ENCODE data around the gene LDAH. TPM values are rescaled to one million over a fixed set of nuclear protein-coding genes. Genes with fewer than 3 reads are reported as not detected.

The LDAH gene
- total RNA-seq, 1 donor from 2014 or later: 18.3 TPM

- ATAC-seq (no peak), DNase-seq (no peak)
- H3K27ac ChIP-seq: no peak overlapping the region
- TF ChIP-seq, protein P1, sequence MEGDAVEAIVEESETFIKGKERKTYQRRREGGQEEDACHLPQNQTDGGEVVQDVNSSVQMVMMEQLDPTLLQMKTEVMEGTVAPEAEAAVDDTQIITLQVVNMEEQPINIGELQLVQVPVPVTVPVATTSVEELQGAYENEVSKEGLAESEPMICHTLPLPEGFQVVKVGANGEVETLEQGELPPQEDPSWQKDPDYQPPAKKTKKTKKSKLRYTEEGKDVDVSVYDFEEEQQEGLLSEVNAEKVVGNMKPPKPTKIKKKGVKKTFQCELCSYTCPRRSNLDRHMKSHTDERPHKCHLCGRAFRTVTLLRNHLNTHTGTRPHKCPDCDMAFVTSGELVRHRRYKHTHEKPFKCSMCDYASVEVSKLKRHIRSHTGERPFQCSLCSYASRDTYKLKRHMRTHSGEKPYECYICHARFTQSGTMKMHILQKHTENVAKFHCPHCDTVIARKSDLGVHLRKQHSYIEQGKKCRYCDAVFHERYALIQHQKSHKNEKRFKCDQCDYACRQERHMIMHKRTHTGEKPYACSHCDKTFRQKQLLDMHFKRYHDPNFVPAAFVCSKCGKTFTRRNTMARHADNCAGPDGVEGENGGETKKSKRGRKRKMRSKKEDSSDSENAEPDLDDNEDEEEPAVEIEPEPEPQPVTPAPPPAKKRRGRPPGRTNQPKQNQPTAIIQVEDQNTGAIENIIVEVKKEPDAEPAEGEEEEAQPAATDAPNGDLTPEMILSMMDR (IDR thresholded peaks at IDR 0.05): no peak
- no peak overlapping the region for H3K4me3 ChIP-seq
- intact Hi-C loops (cut with DNase I): no loop called here
- H3K27me3 ChIP-seq (ENCODE audit: low read depth): peaks cover 97% of the 10 kb centered on the region
- H3K4me1 ChIP-seq: peaks cover 25% of the 10 kb centered on the region
- H3K36me3 ChIP-seq: no peaks in the 10 kb centered on the region
- no peaks in the 10 kb centered on the region for H3K9me3 ChIP-seq
Measured at GRCh38 chr2:20668871-20669475, 153.9 kb downstream of the LDAH start.

- Histone ChIP-seq H3K27ac (no peak overlapping the region), H3K4me1 (peaks cover 25% of the 10 kb centered on the region), H3K27me3 (ENCODE audit: low read depth) (peaks cover 97% of the 10 kb centered on the region), H3K36me3 (no peaks in the 10 kb centered on the region), H3K9me3 (no peaks in the 10 kb centered on the region), H3K4me3 (no peak overlapping the region)
- no peak for DNase-seq
- TF ChIP-seq, protein P1 (IDR thresholded peaks at IDR 0.05): no peak
- no peak for ATAC-seq
- intact Hi-C loops (cut with DNase I): no loop called here
Measured at GRCh38 chr2:20668451-20668850, 154.4 kb downstream of the LDAH start.

DNA sequence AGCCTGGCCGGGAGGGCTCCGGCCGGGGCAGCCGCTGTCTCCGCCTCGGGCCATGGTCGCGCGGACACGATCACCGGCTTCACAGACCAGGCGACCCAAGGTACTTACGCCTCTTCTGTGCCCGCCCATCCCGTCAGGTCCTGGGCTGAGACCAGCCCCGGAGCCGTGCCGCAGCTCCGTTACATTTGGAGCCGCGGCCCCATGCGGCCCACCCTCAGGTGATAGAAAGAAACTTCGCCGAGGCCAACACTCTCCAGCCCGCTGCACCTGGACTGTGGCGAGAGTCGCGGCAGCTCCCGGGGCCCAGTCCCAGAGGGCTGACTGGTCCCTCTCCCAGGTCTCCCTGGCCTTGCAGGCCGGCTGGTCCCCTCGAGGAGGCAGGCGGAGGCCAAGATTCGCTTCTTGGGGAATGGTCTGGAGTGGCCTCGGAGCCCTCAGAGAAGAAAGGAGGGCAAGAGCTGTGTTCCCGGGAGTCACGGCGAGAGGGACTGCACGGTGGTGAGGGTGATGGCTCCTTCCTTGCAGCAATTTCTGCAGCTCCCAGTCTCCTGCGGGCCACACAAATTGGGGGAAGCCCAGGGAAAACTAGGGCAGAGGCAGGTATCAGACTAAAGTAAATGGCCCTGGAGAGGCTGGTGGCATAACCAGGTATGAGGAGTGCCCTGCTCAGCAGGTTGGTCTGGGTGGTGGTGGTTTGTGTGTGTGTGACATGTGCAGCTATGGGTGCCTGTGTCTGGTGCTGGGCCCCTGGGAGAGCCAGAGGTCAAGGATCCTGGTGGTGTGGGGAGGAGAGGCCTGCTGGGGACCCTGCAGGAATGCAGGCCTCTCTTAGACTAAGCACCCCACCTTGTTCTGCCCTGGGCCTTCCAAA is 155.1 kb downstream of the LDAH start:
- peaks cover 25% of the 10 kb centered on the region for H3K4me1 ChIP-seq
- no peaks in the 10 kb centered on the region for H3K36me3 ChIP-seq
- peak overlapping the region; percentile 46 for H3K4me3 ChIP-seq
- DNase-seq: peak; percentile 41
- H3K27me3 ChIP-seq (ENCODE audit: low read depth): peaks cover 97% of the 10 kb centered on the region
- TF ChIP-seq, protein P1 (IDR thresholded peaks at IDR 0.05): no peak
- no peaks in the 10 kb centered on the region for H3K9me3 ChIP-seq
- no peak overlapping the region for H3K27ac ChIP-seq
- intact Hi-C loops (cut with DNase I): no loop called here
- ATAC-seq: peak; percentile 6 to 45

- peak in 1 of 2 donors; percentile 4 for ATAC-seq
- TF ChIP-seq, protein P1 (IDR thresholded peaks at IDR 0.05): no peak
- no peaks in the 10 kb centered on the region for H3K36me3 ChIP-seq
- H3K9me3 ChIP-seq: no peaks in the 10 kb centered on the region
- DNase-seq: no peak
- intact Hi-C loops (cut with DNase I): no loop called here
- no peak overlapping the region for H3K27ac ChIP-seq
- peaks cover 97% of the 10 kb centered on the region for H3K27me3 ChIP-seq (ENCODE audit: low read depth)
- H3K4me3 ChIP-seq: peak overlapping the region; percentile 49
- H3K4me1 ChIP-seq: peaks cover 25% of the 10 kb centered on the region
Measured at GRCh38 chr2:20667151-20667530, 155.8 kb downstream of the LDAH start.

- TF ChIP-seq, protein P1 (IDR thresholded peaks at IDR 0.05): no peak
- no peak for DNase-seq
- Histone ChIP-seq H3K9me3 (no peaks in the 10 kb centered on the region), H3K27me3 (ENCODE audit: low read depth) (peaks cover 97% of the 10 kb centered on the region), H3K27ac (no peak within 1 kb of the TSS), H3K4me1 (peaks cover 25% of the 10 kb centered on the region), H3K4me3 (peak within 1 kb of the TSS; percentile 49), H3K36me3 (no peaks in the 10 kb centered on the region)
- ATAC-seq: peak; percentile 18 to 33
- intact Hi-C loops (cut with DNase I): no loop called here
Measured at GRCh38 chr2:20666304-20667150, 156.4 kb downstream of the LDAH start, which contains the start of gene GDF7. Gene GDF7, plus strand, starts transcription at chr2:20667144. Its CDS starts 96 bp downstream, at chr2:20667240.
